Medulla oblongata (tissue), 1 donor: Measurements from ENCODE around the gene KRT80.
A peak's percentile ranks its signal among the peaks of the same experiment; 100 is the strongest.

Experiments
- DNase-seq: peaks from one replicate; pipeline ENCODE4 v3.0.0-alpha.2; 2015; ENCODE audit errors: extremely low spot score

Gene KRT80

DNA sequence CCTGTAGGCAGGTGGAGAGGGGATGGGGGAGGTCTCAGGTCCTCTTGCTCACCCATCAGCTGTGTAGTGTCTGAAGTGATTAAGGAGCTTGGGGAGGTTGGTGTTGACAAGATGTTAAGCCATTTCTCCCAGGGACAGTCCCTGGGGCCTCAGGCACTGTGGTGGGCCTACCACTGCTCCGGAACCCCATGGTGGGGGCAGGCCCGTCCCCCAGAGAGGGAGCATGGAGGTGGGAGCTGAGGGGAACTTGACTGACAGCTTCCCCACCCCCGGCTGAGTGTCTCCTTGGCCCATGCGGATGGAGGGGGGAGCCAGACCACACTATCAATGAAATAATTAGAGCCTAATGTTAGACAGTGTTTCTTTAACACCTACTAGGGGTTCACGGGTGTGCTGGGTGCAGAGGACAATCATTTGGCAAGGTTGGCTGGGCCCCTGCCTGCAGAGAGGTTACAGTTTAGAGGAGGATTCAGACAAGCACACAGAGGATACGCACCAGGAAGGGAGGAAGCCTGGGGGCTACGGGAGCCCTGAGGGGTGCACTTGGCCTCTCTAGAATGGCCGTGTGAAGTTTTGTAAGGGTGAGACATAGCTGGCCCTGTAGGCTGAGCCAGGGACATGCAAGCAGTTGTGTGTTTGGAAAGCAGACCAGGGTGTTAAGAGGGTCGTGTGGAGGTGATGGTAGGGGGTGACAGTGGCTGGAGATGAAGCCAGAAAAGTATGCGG lies 19.3 kb upstream of the KRT80 start:
- DNase-seq: no peak

DNA sequence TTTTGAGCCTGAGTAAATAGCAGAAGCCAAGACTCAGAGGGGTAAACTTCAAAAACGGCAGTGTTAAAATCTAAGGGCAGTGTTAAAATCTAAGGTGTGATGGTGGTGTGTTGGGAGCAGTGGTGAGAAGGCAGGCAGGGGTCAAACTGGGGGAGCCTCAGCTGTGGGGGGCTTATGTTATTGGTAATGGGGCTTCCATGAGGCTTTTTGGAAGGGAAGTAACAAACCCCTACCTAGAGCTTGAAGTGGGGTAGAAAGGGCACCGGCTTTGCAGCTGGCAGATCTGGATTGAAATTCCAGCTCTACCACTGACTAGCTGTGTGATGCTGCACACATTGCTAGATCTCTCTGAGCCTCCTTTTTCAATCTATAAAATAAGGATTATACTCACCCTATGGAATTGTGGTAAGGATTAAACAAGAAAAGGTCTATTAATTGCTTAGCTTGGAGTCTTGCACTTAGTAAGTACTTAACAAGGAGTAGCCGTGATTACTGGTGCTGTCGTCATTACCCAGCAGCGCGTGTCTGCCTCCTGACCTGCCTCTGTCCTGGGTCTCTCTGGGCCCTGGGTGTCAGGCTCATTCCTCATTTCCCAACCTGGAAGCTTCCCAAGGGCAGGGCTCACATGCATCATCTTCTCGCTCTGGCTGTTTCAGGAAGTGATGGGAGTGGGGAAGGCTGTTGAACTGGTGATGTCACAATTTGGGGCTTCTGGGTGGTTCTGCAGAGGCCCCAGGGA lies 18.5 kb upstream of the KRT80 start:
- no peak for DNase-seq

DNA sequence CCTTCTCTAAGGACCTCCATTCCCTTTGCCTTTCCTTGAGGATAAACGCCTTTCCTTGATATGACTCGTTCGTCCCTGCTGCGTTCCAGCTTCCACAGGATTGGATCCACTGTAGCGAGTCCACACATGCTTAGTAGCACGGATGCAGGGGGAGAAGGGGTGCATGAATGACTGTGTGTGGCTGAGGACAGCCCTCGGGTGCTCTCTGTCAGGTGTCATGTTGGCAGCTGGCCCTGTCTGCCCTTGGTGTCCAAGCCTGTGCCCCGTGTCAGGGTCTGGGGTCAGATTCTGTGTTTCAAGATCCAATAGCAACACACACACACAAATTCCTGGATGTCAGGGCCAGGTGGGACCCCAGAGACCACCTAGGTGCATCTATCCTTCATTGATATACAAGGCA lies 17.5 kb upstream of the KRT80 start:
- DNase-seq: no peak

DNA sequence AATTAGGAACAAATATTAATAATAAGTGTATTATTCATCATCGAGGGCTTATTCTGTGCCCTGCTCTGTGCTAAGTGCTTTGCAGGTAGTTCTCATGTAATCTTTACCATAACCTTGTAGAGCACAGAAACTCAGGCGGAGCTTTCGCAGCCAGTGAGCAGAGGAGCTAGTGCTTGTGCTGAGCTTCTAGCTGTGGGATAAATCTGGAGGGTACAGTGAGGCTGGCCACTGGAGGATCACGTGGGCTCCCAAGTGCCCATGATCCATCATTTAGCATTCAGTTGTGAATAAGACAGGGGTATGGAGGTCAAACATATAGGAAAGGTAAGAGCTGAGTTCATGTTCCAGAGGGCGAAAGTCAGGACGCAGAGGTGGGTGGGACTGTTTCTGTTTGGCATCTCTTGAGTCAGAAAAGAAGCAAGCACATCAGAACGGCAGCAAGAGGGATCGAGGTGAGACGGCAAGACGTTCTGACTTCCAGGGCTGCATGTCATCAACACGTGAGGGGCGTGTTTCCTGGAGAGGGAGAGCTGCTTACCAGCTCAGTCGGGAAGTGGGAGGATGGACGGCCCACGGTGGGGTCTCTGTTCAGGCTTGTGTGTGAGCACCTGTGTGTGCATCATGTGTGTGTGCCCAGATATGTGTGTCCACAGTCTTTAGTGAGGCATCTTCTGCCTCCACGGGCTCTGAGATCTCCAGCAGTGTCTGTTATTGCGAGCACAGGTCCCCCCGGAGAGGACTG lies 16.8 kb upstream of the KRT80 start:
- no peak for DNase-seq

DNA sequence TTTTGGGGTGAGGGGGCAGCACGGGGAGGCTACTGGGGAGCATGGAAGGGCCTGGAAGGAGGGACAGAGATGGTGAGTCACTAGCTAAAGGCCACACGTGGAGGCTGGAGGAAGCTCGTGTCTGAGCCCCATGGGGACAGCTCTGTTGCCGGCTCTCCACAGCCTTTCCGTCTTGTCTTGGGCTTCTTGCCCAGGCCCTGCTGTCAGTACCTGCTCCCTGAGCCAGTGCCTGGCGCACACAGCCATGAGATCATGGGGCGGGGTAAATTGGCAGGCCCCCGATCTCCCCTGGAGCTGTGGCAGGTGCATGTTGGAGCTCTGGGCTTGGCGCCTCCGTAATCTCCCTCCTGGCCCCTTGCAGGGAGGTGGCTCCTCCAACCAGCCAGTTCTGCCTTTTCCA lies 16.1 kb upstream of the KRT80 start:
- no peak for DNase-seq

DNA sequence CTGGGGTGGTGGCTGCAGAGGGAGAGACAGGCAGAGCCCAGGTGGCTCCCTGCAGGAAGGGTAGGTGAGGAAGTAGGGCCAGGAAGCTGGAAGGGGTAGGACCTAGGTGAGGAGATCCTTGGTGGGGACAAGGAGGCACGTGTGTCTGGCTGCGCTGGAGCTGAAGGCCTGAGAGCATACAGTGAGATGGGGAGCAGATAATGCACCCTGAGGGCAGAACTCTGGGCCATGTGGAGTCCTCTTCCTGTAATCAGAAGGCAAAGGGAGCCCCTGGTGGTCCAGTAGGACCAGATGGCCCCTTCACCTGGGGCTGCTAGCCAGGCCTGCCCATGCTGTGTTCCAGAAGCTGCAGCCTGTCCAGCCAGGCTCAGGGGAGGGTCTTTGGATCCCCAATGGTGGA lies 15.3 kb upstream of the KRT80 start:
- no peak for DNase-seq

DNA sequence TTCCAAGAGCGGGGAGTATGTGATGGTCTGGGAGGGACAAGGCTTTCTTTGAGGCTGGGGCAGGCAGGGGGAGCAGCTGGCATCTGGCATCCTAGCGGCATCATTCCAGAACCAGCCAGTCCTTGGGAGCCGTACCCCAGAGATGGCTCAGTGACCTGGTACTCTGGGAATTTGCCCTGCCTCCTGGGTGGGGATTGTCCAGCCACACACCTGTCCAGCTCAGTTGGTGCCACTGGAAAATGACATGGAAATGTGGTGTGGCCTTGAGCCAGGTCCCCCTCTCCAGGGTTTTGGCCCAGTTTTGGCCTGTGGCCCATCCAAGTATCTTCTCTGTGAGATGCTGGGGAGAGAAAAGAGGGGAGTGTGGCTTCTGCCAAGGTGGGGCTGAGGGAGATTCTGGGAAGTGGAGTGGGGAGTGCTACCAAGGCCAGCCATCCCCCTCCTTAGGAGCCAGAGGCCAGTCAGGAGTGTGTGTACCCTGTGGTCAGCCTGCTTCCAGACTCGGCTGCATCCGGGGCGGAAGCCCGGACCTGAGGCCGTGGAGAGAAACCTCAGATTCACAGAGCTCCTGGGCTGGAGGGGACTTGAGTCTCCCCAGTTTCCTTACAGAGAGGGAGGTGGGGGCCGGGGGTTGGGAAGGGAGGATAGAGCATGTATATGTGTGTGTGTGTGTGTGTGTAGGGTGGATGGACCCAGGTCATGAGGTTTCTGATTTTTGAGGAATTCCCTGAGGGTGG lies 14.7 kb upstream of the KRT80 start:
- DNase-seq: no peak

DNA sequence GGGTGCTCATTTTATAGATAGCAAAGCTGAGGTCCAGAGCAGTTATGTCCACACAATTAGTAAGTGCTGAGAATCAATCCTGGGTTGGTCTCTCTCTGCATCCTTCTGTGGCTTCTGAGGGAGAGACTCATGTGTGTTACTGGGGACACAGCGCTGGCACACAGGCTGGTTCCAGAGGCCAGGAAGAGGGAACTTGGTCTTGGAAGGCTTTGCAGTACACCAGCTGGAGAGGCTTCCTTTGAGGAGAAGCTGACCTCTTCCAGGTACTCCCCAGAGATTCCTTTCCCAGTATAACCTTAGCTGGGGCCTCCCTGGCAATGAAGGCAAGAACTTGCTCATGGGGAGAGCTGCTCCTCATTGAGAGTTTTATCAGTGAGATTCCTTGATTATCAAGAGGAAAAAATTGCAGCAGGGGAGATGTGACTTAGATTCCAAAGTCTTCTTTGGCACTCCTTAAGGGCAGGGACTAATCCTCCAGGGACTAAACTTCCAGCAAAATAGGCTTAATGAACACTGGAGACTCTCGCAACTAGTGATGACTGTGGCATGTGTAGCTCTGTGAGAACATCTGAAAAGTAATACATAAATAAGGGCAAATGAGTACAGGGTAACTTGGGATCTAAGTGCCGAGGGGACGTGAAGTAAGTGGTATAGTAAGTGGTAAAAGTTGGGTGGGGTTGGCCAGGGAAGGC lies 13.9 kb upstream of the KRT80 start:
- DNase-seq: no peak

DNA sequence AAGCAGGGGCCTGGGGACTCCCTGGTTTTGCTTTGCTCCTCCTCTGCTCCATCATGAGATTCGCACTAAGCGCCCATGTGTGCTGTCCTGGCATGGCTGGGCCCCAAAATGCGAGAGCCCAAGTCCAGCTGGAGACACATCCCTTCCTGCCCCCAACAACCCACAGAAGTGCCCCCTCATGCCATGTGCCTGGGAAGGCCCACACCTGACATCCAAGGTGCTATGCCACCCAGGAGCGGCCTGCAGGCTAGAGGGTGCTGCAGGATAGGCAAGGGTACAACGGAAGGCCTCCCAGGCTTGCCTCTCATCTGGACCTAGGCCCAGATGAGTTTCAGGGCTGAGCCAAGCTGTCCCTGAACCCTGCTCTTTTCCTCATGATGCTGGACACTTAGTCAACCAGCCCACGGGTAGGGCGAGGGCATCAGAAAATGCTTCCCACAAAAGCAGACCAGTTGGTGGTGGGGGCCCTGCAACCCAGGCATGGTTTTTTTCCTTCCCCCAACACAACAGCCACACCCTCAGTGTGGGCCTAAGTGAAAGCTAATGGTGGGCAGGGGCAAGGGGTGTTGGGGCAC lies 13.2 kb upstream of the KRT80 start:
- DNase-seq: no peak

DNA sequence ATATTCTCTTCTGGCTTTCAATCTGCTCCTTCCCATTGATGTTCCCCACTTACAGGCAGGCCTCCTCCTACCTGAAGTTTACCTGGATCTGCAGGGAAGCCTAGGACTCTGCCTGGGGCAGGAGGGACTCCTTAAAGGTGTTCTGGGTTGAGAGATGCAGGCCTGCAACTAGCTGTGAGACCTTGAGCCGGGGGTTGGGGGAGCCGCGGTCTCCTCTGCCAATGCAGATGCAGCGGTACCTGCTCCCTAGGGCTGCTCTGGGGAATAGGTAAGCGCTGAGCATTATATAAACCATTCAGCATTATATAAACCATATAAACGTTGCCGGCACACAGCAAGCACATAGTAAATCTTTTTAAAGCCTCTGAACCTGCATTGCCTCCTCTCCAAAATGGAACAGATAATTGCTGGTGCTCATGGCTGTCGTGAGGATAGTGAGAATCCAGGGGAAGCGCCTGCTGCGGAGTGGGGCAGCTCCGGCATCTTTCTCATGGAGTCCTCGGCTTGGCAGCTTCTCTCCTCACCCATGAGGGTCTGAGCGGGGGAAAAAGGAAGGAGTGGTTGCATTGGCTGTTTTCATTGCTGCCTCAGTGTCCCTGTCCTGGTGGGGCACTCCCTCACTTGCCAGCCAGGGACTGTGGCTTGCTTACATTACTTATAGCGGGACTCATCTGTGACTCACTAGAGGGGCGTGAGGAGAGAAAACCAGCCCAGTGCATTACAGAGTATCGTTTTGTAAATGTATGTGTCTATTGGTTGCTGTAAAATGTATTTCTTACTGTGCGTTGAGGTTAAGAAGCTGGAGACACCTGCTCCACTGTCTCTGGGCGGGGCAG lies 12.5 kb upstream of the KRT80 start:
- DNase-seq: no peak

DNA sequence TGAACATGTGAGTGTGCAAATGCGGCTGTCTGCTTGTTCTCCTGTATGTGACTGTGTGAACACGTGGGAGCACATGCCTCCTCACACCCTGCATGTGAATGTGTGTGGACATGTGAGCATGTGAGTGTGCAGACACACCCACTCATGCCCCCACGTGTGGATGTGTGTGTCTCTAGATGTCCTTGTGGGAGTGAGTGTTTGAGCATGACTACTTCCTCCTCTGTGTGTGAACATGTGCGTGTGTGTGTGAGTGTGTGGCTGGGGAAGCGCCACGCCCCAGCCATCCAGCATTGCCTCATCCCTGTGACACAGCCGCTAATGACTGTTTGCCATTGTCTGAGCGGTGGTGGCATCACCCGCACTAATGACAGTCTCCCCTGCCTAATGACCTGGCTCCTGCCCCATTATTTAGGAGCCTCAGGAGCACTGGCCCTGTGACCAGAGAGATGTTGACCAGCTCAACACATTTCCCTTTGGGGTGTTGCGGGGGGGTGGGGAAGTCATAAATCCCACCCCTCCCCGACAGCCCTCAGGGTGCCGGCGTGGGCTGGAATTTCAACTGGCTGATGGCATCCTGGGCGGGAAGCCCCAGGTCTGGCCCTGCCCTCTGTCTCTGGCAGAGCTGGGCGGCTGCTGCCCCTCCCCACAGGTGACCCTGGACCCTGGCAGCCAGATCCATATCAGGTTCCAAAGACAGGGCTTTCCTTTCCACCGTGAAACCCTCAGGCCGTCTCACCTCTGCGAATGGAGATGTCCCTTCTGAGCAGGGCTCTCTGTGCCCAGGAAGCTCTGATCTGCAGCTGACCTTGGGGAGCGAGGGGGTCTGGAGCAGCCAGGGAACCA lies 11.5 kb upstream of the KRT80 start:
- DNase-seq: peak; percentile 76

DNA sequence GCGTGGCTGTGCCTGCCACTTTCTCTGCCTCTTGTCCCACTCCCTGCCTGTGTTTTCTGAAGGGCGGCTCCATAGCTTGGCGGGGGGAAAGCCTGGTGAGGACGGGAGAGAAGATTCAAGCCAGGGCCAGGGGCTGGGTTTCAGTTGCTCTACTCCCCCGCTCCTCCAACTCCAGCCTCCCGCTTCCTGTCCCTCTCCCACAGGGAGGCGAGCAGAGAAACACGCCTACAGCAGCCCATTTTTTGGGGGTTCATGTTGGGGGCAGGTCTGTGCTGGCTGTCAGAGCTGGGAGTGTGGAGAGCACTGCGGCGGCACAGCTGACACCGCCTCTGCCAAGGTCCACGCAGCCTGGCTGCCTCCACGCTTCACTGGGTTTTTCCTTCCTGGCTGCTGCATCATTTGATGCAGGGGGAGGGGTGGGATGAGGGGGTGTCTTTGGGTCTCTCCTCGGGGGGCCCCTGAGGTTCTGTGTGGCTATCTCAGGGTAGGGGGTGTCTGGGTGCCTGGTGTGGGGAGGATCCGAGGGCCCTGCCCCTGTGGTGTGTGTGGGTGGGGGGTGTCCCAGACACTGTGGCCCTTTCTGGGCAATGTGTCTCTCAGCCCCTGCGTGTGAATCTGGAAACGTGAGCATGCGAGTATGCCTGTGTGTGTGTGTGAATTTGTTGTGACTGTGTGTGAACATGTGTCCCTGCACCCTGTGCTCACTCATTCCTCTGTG lies 10.7 kb upstream of the KRT80 start:
- no peak for DNase-seq

DNA sequence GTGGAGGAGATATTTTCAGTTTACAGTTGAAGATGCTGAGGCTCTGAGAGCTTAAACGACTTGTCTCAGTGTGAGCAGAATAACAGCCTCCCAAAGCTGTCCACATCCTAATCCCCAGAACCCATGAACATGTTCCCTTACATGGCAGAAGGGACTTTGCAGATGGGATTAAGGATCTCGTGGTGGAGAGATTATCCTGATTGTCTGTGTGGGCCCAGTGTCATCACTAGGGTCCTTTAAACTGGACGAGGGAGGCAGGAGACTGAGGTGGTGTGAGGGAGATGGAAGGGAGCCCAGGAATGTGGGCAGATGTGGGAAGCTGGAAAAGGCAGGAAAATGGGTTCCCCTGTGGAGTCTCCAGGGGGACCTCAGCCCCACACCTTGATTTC lies 9.6 kb upstream of the KRT80 start:
- no peak for DNase-seq

DNA sequence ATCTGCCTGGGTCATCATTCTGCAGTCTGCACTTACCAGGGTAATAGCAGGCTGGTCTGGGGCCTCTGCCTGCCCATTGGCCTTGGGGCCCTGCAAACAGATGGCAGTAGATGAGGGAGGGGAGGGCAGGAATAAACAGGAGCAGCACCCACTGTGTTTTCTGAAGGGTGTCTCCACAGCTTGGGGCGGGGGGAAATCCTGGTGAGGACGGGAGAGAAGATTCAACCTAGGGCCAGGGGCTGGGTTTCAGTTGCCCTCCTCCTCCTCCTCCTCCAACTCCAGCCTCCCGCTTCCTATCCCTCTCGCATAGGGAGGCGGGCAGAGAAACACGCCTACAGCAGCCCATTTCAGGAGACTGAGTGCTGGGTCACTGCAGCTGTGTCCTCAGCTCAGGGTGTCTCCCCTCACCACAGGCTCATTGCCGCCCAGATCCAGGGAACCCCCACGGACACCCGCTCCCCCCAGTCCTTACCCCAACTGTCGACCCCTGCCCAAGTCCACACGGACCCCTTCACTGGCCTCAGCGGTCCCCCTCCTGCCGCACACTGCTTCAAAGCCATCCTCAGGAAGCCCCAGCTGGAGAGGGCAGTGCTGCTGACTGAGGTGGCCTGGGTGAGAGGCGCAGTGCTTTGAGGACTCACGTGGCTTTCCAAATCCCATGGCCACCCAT lies 9.1 kb upstream of the KRT80 start:
- DNase-seq: no peak

DNA sequence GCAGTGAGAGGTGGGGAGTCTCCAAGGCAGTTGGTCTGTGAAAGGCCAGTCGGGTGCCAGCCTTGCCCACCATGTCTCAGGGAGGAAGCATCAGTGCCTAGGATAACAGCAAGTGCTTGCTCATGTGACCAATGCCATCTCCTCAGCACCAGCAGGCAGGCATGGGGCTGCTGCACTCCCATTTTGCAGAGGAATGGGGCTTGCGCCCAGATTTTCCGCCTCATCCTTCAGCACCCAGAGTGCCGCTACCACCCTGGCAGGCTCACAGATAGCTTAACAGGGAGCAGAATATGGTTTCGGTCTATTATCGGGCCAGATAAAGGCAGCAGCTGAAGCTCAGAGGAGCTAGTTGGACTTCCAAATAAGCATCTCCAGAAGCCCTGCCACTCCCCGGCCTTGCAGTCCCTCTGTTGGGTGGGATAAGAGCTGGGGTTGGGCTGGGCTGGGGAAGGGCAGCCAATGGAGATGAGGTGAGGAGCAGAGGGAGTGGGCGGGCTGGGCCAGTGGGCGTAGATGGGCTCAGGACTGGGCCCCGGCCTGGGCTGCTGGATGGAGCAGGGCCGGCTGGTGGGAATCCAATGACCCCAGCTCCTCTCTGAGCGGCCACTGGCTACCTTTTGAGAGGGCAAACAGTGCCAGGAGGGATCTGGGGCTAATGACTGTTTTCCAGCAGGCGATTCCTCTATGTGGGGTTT lies 8.4 kb upstream of the KRT80 start:
- no peak for DNase-seq

DNA sequence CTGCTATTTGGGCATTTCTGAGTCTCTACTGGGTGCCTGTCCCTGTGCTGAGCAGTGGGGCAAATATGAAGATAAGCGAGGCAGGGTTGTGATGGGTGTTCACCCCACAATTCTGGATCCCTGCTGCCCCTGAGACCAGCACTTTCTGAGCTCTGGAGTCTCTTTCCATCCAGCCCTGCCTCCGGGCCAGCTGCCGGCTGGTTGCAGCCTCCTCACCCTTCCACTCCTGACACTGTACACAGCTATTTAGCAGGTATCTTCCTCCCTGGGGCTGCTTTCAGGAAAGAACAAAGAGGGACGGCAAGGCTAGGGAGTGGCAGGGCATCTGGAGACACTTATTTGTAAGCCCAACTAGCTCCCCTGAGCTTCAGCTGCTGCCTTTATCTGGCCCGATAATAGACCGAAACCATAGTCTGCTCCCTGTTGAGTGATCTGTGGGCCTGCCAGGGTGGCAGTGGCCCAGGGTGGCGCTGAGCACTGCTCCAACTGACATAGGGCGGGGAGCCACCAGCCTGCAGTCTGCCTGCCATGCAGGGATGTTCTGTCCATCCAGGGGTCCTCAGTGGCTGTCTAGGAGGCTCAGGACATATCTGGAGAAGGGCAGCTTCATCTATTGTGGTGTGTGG lies 7.6 kb upstream of the KRT80 start:
- no peak for DNase-seq
